Mesenchymal stem cell (in vitro differentiated cells and primary cell): ENCODE measurements around the gene ASPG.

Experiments
- DNase-seq: peaks from one replicate; pipeline ENCODE4 v3.0.0-alpha.2; 2013
- H2AFZ ChIP-seq: one replicate; pipeline ENCODE4 v1.6.1; 2013; ENCODE audit warnings: low read depth, mild to moderate bottlenecking, control low read depth, inconsistent platforms, low read length, moderate library complexity
- H2AK5ac ChIP-seq: 2 replicates; pipeline ENCODE4 v1.6.1; 2013; ENCODE audit warnings: low read length, moderate library complexity, mild to moderate bottlenecking, inconsistent platforms; ENCODE audit not compliant: severe bottlenecking
- H2BK120ac ChIP-seq: one replicate; pipeline ENCODE4 v1.6.1; 2013; ENCODE audit warnings: low read depth, mild to moderate bottlenecking, inconsistent platforms, low read length, moderate library complexity
- H2BK12ac ChIP-seq, 2 experiments: one replicate each; pipeline ENCODE4 v1.6.1; 2013; ENCODE audit warnings: inconsistent platforms in 2 of 2, low read length in 2 of 2, mild to moderate bottlenecking in 2 of 2, moderate library complexity in 2 of 2, control low read depth in 1 of 2
- H2BK15ac ChIP-seq: one replicate; pipeline ENCODE4 v1.6.1; 2013; ENCODE audit warnings: mild to moderate bottlenecking, low read depth, inconsistent platforms; ENCODE audit not compliant: poor library complexity, severe bottlenecking
- H2BK5ac ChIP-seq: 2 replicates; pipeline ENCODE4 v1.6.1; 2013; ENCODE audit warnings: low read depth, mild to moderate bottlenecking, low read length, control low read depth, inconsistent platforms; ENCODE audit not compliant: poor library complexity, severe bottlenecking
- H3K14ac ChIP-seq, 2 experiments: one replicate each; pipeline ENCODE4 v1.6.1; 2013; ENCODE audit warnings: inconsistent platforms in 2 of 2, low read length in 2 of 2, control low read depth in 1 of 2, mild to moderate bottlenecking in 1 of 2, moderate library complexity in 1 of 2
- H3K18ac ChIP-seq, 2 experiments: one replicate each; pipeline ENCODE4 v1.6.1; 2013; ENCODE audit warnings: inconsistent platforms in 2 of 2, low read length in 2 of 2, control low read depth in 1 of 2, low read depth in 1 of 2, mild to moderate bottlenecking in 1 of 2
- H3K23ac ChIP-seq, 2 experiments: one replicate each; pipeline ENCODE4 v1.6.1; 2013; ENCODE audit warnings: inconsistent platforms in 2 of 2, low read length in 2 of 2, mild to moderate bottlenecking in 2 of 2, moderate library complexity in 2 of 2, control low read depth in 1 of 2
- H3K27ac ChIP-seq: 2 replicates; pipeline ENCODE4 v1.5.1; 2013; ENCODE audit warnings: mild to moderate bottlenecking, moderate library complexity, low read length, control low read depth, inconsistent platforms; ENCODE audit not compliant: poor library complexity, severe bottlenecking
- H3K27me3 ChIP-seq, 2 experiments: 2 replicates each; pipeline versions ENCODE4 v1.6.1 to v1.7.0; 2013; ENCODE audit warnings: low read length in 2 of 2, mild to moderate bottlenecking in 2 of 2, moderate library complexity in 2 of 2, control low read depth in 1 of 2, inconsistent platforms in 1 of 2; ENCODE audit not compliant: control insufficient read depth in 1 of 2, insufficient read depth in 1 of 2
- H3K36me3 ChIP-seq, 2 experiments: 2 replicates each; pipeline versions ENCODE4 v1.6.1 to v1.7.0; 2013; ENCODE audit warnings: low read length in 2 of 2, control low read depth in 1 of 2, inconsistent platforms in 1 of 2, low read depth in 1 of 2, mild to moderate bottlenecking in 1 of 2; ENCODE audit not compliant: insufficient read depth in 2 of 2, control insufficient read depth in 1 of 2
- H3K4ac ChIP-seq, 2 experiments: one replicate each; pipeline ENCODE4 v1.6.1; 2013; ENCODE audit warnings: inconsistent platforms in 2 of 2, low read length in 2 of 2, mild to moderate bottlenecking in 2 of 2, moderate library complexity in 2 of 2, control low read depth in 1 of 2, low read depth in 1 of 2
- H3K4me1 ChIP-seq: 2 replicates; pipeline ENCODE4 v1.6.1; 2013; ENCODE audit warnings: low read depth, low read length, control low read depth; ENCODE audit not compliant: control insufficient read depth, insufficient read depth
- H3K4me2 ChIP-seq: 2 replicates; pipeline ENCODE4 v1.6.1; 2013; ENCODE audit warnings: low read length, mild to moderate bottlenecking, inconsistent platforms; ENCODE audit not compliant: poor library complexity, severe bottlenecking
- H3K4me3 ChIP-seq, 2 experiments: 2 replicates each; pipeline versions ENCODE4 v1.5.1 to v1.7.0; 2013; ENCODE audit warnings: low read length in 2 of 2, mild to moderate bottlenecking in 2 of 2, control low read depth in 1 of 2, low read depth in 1 of 2; ENCODE audit not compliant: insufficient read depth in 1 of 2
- H3K79me1 ChIP-seq: replicated peaks from 2 replicates; pipeline ENCODE4 v1.6.1; 2013; ENCODE audit warnings: mild to moderate bottlenecking, control low read depth, low read length, inconsistent platforms; ENCODE audit not compliant: poor library complexity, severe bottlenecking
- H3K9ac ChIP-seq: 2 replicates; pipeline ENCODE4 v1.7.0; 2013; ENCODE audit warnings: mild to moderate bottlenecking, low read length, moderate library complexity
- H3K9me3 ChIP-seq: 2 replicates; pipeline ENCODE4 v1.7.0; 2013; ENCODE audit warnings: mild to moderate bottlenecking, low read length; ENCODE audit not compliant: control insufficient read depth
- H4K8ac ChIP-seq: one replicate; pipeline ENCODE4 v1.6.1; 2013; ENCODE audit warnings: inconsistent platforms, mild to moderate bottlenecking, low read length, moderate library complexity
- H4K91ac ChIP-seq: one replicate; pipeline ENCODE4 v1.6.1; 2013; ENCODE audit warnings: mild to moderate bottlenecking, low read length, inconsistent platforms
- WGBS: methylation state at CpG from one replicate; pipeline ENCODE4 v1.1.7; 2013; ENCODE audit warnings: mixed read lengths; 5-methylcytosine and 5-hydroxymethylcytosine counted together

ASPG gene

GRCh38 chr14:104066719-104067295, 18.7 kb upstream of the ASPG start:
- no peak overlapping the region for H3K4me2 ChIP-seq
- H3K27me3 ChIP-seq, result peaks cover 0 to 11% of the 10 kb centered on the region in 2 experiments
- H3K4me3 ChIP-seq, result no peak overlapping the region
- no peak overlapping the region for H3K4ac ChIP-seq
- H2AK5ac ChIP-seq, result no peak overlapping the region
- no peaks in the 10 kb centered on the region for H3K79me1 ChIP-seq
- no peak overlapping the region for H4K91ac ChIP-seq
- DNase-seq, result no peak
- no peaks in the 10 kb centered on the region for H3K4me1 ChIP-seq
- H2BK12ac ChIP-seq, result no peak overlapping the region
- no peak overlapping the region for H2BK120ac ChIP-seq
- H3K23ac ChIP-seq, result no peak overlapping the region
- no peak overlapping the region for H3K18ac ChIP-seq
- no peak overlapping the region for H4K8ac ChIP-seq
- no peak overlapping the region for H2AFZ ChIP-seq
- H3K9ac ChIP-seq, result no peak overlapping the region
- WGBS, result 47% methylated on average over 4 of the region's 4 CpGs
- no peak overlapping the region for H3K14ac ChIP-seq
- no peak overlapping the region for H2BK15ac ChIP-seq
- H3K27ac ChIP-seq, result no peak overlapping the region
- no peaks in the 10 kb centered on the region for H3K36me3 ChIP-seq
- H2BK5ac ChIP-seq, result no peak overlapping the region
- H3K9me3 ChIP-seq, result peaks cover 5% of the 10 kb centered on the region

GRCh38 chr14:104069541-104069940, 16.0 kb upstream of the ASPG start:
- 80% methylated on average over 7 of the region's 7 CpGs for WGBS
- no peak overlapping the region for H3K9ac ChIP-seq
- no peak overlapping the region for H3K4ac ChIP-seq
- no peak overlapping the region for H2AFZ ChIP-seq
- no peaks in the 10 kb centered on the region for H3K79me1 ChIP-seq
- H2BK5ac ChIP-seq, result no peak overlapping the region
- no peak overlapping the region for H3K4me3 ChIP-seq
- no peaks in the 10 kb centered on the region for H3K36me3 ChIP-seq
- H2BK15ac ChIP-seq, result no peak overlapping the region
- no peak overlapping the region for H3K14ac ChIP-seq
- H3K18ac ChIP-seq, result no peak overlapping the region
- no peaks in the 10 kb centered on the region for H3K4me1 ChIP-seq
- H2BK120ac ChIP-seq, result no peak overlapping the region
- H2AK5ac ChIP-seq, result no peak overlapping the region
- H3K27ac ChIP-seq, result no peak overlapping the region
- no peak for DNase-seq
- no peak overlapping the region for H2BK12ac ChIP-seq
- peaks cover 11% of the 10 kb centered on the region for H3K9me3 ChIP-seq
- H3K4me2 ChIP-seq, result no peak overlapping the region
- no peak overlapping the region for H4K91ac ChIP-seq
- H4K8ac ChIP-seq, result no peak overlapping the region
- H3K27me3 ChIP-seq, result peaks cover 0 to 17% of the 10 kb centered on the region in 2 experiments
- no peak overlapping the region for H3K23ac ChIP-seq

GRCh38 chr14:104072586-104072985, 12.9 kb upstream of the ASPG start:
- Histone ChIP-seq H3K27me3 (peaks cover 0 to 33% of the 10 kb centered on the region in 2 experiments), H3K9ac (no peak overlapping the region), H3K4me3 (no peak overlapping the region), H3K23ac (no peak overlapping the region), H4K8ac (no peak overlapping the region), H3K9me3 (peaks cover 6% of the 10 kb centered on the region), H3K4me1 (no peaks in the 10 kb centered on the region), H2AK5ac (no peak overlapping the region), H3K79me1 (no peaks in the 10 kb centered on the region), H2BK5ac (no peak overlapping the region), H3K4ac (no peak overlapping the region), H2BK15ac (no peak overlapping the region), H2BK12ac (no peak overlapping the region), H3K36me3 (no peaks in the 10 kb centered on the region), H3K18ac (no peak overlapping the region), H3K14ac (no peak overlapping the region), H3K4me2 (no peak overlapping the region), H2AFZ (no peak overlapping the region), H4K91ac (no peak overlapping the region), H2BK120ac (no peak overlapping the region), H3K27ac (no peak overlapping the region)
- DNase-seq, result no peak
- 61% methylated on average over 3 of the region's 3 CpGs for WGBS

- Histone ChIP-seq H3K14ac (no peak overlapping the region), H3K27ac (no peak overlapping the region), H2AFZ (no peak overlapping the region), H2BK15ac (no peak overlapping the region), H3K9ac (no peak overlapping the region), H3K4me2 (no peak overlapping the region), H3K9me3 (peaks cover 6% of the 10 kb centered on the region), H3K27me3 (peaks cover 0 to 33% of the 10 kb centered on the region in 2 experiments), H2BK12ac (no peak overlapping the region), H3K4ac (no peak overlapping the region), H3K4me1 (no peaks in the 10 kb centered on the region), H3K36me3 (no peaks in the 10 kb centered on the region), H3K18ac (no peak overlapping the region), H2AK5ac (no peak overlapping the region), H2BK5ac (no peak overlapping the region), H3K4me3 (no peak overlapping the region), H3K23ac (no peak overlapping the region), H3K79me1 (no peaks in the 10 kb centered on the region), H4K91ac (no peak overlapping the region), H2BK120ac (no peak overlapping the region), H4K8ac (no peak overlapping the region)
- 39% methylated on average over 3 of the region's 4 CpGs for WGBS
- DNase-seq, result no peak
Observed at GRCh38 chr14:104073764-104074163, 11.7 kb upstream of the ASPG start.
